AG09319 (cell line): ENCODE measurements around the gene PARVA.
"Not testable (repeated sequence)": the region's sequence is repeated elsewhere in the genome, so short reads cannot be mapped to it uniquely, and the experiment has no call there.

ENCODE experiments used
- DNase-seq: peaks from one replicate; pipeline ENCODE4 v3.0.0-alpha.2; 2010; ENCODE audit warnings: low read depth; ENCODE audit errors: extremely low read depth
- TF ChIP-seq, protein P1 (sequence below): IDR thresholded peaks from 2 replicates; pipeline ENCODE4 v1.5.1; 2011; ENCODE audit warnings: low read depth, mild to moderate bottlenecking, inconsistent platforms, low read length, moderate library complexity

PARVA gene

DNA sequence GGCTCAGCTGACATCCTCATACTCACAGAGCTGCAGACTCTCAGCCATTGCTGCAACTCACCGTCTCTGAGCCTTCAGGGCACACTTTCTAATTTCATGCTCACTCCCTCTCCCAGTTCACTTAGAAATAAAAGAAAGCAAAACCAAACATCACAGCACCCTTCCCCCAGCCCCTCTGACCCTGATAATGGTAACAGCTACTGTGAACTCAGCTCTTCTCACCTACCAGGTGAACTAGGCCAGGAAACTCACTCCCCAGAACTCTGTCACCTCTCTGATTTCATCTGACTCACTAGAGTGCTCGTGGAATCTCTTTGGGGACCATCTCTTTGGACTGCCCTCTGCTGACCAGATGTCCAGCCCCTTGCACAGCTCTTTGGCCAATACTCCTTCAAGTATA is 14.5 kb upstream of the PARVA start:
- DNase-seq = no peak
- TF ChIP-seq, protein P1, sequence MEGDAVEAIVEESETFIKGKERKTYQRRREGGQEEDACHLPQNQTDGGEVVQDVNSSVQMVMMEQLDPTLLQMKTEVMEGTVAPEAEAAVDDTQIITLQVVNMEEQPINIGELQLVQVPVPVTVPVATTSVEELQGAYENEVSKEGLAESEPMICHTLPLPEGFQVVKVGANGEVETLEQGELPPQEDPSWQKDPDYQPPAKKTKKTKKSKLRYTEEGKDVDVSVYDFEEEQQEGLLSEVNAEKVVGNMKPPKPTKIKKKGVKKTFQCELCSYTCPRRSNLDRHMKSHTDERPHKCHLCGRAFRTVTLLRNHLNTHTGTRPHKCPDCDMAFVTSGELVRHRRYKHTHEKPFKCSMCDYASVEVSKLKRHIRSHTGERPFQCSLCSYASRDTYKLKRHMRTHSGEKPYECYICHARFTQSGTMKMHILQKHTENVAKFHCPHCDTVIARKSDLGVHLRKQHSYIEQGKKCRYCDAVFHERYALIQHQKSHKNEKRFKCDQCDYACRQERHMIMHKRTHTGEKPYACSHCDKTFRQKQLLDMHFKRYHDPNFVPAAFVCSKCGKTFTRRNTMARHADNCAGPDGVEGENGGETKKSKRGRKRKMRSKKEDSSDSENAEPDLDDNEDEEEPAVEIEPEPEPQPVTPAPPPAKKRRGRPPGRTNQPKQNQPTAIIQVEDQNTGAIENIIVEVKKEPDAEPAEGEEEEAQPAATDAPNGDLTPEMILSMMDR = no peak

DNA sequence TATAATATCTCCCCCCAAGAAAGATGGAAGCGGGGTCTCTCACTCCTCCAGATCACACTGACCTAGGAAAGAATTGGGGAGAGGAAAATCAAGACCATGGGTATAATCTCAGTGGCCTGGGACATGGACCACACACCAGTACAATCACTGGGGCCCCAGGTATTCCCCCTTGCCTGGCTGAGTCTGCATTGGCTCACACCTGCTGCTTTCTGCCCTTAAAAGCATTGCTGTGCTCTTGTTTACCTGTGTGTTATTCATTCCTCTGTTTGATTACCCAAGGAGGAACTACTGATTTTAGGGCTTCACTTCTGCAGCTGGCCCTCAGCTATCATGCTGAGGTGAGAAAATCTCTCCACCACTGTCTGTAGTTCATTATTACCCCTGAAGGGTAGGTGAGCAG is 14.0 kb upstream of the PARVA start:
- TF ChIP-seq, protein P1 = no peak
- no peak for DNase-seq

DNA sequence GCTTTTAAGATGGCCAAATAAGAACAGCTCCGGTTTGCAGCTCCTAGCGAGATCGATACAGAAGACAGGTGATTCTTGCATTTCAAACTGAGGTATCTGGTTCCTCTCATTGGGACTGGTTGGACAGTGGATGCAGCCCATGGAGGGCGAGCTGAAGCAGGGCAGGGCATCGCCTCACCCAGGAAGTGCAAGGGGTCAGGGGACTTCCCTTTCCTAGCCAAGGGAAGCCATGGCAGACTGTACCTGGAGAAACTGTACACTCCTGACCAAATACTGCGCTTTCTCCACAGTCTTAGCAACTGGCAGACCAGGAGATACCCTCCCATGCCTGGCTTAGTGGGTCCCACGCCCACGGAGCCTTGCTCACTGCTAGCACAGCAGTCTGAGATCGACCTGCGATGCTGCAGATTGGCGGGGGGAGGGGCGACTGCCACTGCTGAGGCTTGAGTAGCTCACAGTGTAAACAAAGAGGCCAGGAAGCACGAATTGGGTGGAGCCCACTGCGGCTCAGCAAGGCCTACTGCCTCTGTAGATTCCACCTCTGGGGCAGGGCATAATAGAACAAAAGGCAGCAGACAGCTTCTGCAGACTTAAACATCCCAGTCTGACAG is 11.3 kb upstream of the PARVA start:
- DNase-seq = not testable (repeated sequence)

DNA sequence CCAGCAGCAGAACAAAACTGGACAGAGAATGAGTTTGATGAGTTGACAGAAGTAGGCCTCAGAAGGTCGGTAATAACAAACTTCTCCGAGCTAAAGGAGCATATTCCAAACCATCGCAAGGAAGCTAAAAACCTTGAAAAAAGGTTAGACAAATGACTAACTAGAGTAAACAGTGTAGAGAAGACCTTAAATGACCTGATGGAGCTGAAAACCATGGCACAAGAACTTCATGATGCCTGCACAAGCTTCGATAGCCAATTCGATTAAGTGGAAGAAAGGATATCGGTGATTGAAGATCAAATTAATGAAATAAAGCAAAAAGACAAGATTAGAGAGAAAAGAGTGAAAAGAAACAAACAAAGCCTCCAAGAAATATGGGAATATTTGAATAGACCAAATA is 10.3 kb upstream of the PARVA start:
- not testable (repeated sequence) for DNase-seq

- TF ChIP-seq, protein P1 = no peak
- no peak for DNase-seq
Measured at GRCh38 chr11:12372111-12372510, 5.3 kb upstream of the PARVA start.

GRCh38 chr11:12375720-12376119 is 1.7 kb upstream of the PARVA start:
- no peak for DNase-seq
- TF ChIP-seq, protein P1 = no peak

GRCh38 chr11:12376259-12377081 is 901 bp upstream of the PARVA start:
- DNase-seq = no peak
- TF ChIP-seq, protein P1 = no peak

- TF ChIP-seq, protein P1 = peak; percentile 4
- no peak for DNase-seq
Measured at GRCh38 chr11:12377824-12378593, 638 bp downstream of the PARVA start.
